Hypothalamus (tissue), 51 donors: ENCODE data around the gene LHCGR.
"Not testable (repeated sequence)": the region's sequence is repeated elsewhere in the genome, so short reads cannot be mapped to it uniquely, and the experiment has no call there.

Experiments used
- DNase-seq, 51 donors: peaks; one replicate each; lab custom pipeline; 2025; lab: John Stamatoyannopoulos, UW

Gene LHCGR

DNA sequence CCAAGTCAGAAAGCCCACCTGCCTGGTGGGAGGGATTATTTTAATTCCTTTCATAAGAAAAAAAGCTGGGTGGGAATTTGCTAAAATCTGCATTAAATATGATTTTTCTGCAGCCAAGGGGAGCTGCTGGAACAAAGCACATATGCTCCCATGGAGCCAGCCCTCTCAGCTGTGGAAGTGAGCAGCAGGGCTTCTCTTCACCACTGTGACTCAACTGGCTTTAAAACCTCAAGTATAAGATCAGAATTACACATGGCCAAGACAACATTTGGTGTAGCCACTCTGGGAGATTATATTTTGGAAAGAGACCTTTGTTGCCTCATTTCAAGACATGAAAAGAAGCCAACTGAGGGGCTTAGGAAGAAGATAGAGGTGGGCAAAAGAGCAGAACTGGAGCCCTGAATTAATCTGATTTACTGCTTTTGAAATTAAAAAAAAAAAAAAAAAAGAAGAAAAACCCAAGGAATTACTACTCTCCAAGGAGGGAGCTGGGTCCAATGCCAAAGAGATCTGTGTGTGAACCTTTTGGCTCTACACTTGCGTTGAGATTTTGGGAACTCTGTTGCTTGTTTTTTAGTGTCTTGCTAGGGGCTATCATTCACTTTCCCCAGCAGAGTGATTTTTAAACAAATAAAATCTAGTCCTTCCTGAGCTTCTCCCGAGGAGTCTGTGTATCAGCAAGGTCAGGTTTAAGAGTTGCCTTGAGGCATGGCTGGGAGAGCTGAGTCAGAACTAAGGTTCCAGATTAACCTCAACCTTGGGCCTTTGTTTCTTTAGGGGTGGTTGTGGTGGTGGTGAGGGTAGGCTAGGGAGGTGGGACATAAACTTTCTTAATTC, 6.0 kb downstream of the LHCGR start:
- DNase-seq: no peak

DNA sequence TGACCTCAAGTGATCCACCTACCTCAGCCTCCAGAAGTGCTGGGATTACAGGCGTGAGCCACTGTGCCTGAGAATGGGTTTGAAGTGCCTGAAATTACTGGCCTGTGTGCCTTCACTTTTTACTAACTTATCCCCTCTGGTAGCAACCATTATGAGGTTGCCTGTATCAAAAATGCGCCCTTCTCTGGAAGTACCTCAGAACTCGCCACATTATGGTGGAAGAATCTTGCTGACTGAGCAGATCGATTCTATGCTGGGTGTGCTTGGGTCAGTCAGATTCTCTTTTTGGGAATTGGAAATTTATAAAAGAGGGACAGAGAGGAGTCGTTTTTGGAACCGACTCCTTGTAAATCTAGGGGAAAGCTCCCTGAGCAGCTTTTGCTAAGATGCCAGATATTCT, 8.2 kb downstream of the LHCGR start:
- DNase-seq: no peak

DNA sequence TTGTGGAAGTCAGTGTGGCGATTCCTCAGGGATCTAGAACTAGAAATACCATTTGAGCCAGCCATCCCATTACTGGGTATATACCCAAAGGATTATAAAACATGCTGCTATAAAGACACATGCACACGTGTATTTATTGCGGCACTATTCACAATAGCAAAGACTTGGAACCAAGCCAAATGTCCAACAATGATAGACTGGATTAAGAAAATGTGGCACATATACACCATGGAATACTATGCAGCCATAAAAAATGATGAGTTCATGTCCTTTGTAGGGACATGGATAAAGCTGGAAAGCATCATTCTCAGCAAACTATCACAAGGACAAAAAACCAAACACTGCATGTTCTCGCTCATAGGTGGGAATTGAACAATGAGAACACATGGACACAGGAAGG, 16.3 kb downstream of the LHCGR start:
- DNase-seq: not testable (repeated sequence)

DNA sequence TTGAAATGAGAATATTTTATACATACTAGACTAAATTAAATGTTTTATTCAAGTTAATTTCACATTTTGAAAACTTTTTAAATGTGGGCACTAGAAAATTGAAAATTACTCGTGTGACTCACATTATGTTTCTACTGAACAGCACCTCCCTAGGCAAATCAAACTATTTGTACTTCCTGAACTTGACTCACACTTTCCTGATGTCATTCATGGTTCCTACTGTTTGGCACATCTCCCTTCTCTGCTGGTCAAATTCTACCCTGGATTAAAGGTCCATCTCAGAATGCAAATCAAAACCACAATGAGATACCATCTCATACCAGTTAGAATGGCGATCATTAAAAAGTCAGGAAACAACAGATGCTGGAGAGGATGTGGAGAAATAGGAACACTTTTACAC, 16.7 kb downstream of the LHCGR start:
- DNase-seq: no peak

DNA sequence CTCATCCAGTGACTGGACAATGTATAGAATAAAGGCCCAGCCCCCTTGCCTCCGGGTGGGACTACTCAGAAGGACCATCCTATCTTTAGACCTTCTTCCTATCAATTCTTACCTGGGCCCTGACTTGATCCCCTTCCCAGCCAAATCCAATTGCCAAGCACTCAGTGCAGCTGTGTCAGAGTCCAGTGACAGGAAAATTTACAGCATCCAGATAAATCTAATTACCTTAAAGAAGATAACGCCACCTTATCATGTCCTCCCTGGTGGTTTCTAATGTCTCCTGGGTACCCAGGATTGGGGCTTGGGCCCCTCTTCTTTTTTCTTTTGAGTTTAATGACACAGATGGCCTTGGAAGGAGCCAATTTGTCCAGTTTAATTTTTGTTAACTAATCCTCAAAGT, 19.3 kb downstream of the LHCGR start:
- DNase-seq: no peak

DNA sequence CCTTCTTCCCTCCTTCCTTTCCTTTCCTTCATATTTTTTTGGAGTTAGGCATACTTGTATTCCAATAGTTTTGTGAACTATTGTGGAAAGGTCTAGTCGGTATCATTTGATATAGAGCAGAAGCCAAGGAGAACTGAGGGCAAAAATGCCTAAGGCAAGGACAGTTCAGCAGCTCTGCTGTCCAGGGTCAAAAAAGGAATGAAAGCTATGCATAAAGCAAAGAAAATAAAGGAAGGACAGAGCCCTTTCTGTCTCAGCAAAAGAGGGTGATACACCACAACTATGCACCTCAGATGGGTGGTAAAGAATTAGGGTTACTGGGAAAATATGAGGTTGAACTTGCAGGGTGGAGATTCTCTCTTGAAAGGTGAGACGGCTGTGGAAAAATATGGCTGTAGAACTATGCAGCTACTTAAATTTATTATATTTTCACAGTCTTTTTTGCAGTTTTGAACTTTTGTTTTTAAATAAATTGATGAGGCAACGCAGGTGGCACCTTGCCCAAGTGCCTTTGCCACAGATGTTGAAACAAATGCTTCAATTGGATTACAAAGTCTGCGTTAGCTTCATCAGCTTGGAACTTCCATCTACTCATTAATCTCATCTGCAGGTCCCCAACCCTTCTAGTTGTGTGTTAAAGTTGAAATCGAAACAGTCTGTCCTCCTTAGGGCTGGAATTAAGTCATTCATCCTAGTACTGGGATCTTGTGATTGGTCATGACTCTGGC, 20.8 kb downstream of the LHCGR start:
- no peak for DNase-seq

DNA sequence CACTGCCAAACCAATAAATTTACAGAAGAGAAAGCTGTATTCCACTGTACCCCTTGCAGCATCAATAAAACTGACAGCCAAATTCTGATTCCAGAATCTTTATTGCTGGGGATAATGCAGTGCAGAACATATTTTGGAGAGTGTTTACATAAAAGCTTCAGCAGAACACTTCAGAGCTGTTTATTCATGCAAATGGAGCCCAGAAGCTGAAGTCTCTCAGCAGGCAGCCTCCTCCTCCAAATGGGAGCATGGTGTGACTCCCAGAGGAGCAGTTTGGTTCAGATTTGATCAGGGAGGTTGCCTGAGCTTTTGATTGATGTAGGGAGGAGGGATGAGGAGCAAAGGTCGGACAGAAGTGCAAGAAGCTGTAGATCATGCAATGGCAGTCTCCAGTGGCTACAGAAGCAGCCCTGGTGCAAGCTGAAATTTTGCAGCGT, 22.4 kb downstream of the LHCGR start:
- no peak for DNase-seq

DNA sequence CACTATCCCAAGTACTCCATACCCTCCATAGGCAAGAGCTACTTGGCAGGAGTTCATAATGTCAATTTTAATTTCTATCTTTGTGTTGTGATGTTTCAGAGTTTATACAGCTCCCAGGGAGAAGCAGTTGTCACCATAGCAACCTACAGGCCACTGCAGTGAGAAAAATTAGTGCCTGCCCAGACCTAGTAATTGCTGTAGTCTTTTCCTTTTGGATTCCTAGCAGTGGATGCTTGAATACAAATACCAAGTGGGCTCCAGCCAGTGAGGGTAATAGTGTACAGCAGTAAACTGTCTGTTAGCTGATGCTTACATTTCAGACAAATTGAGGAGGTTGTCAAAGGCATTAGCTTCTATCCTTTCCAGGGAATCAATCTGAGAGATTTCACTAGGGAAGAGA, 26.7 kb downstream of the LHCGR start:
- DNase-seq: peak in 4 of 51 donors; percentile 8 to 21 (median 8)

DNA sequence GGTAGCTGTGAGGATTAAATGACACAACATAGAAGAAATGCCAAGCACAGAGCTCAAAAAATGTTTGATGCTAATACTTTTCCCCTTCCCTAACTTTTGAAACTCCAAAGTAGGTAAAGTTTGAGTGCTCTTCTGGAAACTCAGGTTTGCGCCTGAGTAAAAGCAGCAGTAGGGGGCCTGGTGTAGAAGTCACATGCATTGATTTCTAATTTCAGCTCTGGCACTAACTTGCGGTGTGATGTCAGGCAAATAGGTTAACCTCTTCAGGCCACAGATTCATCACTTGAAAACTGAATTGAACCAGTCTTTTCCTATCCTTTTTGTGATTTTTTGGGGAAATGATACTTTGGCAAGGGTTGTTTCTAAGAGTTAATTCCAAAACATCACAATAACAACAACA, 27.2 kb downstream of the LHCGR start:
- no peak for DNase-seq

DNA sequence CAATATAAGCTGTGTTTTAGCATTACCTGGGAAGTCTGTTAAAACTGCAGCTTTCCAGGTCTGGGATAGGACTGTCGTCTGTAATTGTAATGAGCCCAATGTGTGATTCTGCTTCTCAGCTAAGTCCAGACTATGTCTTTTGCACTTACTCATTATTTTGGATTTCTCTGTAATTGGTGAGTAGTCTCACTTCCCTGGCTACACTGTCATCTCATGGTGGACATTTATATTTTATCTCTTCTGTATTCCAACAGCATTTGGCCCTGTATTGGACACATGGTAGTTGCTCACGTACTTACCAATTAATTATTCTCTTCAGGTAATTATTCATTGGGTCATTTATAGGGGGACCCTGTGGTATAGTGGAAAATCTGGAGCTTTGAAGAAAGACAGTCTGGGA, 28.0 kb downstream of the LHCGR start:
- DNase-seq: peak in 1 of 51 donors; percentile 9

DNA sequence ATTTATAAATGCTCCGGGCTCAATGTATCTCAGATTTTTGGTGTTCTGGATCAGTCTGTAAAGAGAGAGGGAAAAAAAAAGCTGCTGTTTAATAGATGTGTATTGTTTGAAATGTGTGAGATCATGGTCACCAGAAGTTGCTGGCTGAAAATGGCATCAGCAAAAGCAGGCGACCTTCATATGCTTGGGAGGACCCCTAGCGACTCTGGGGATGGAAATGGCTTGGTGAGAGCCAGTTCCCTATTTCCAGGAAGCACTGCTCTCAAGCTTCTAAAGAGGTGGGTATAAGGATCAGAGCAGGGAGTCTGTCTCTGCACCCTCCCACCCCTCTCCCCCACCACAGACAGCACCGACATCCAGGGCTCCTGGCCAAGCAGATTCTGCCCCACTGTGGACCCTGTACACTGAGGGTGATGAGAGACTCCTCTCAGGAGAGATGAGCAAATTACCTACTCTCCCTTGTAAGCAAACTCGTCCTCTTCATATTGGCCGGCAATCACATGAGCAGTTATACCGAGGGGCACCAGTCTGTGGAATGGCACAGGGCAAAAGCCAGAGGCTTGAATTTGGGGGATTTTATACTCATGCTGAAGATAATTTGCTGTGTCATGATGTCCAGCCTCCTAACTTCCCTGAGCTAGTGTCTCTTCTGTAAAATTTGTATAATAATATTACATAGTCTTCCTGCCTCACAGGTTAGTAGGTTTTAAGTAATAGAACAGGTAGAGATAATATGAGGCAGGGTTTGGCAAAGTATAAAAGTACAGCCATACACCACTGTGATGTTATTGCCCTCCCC, 29.6 kb downstream of the LHCGR start:
- peak in 27 of 51 donors; percentile 1 to 62 (median 17) for DNase-seq

DNA sequence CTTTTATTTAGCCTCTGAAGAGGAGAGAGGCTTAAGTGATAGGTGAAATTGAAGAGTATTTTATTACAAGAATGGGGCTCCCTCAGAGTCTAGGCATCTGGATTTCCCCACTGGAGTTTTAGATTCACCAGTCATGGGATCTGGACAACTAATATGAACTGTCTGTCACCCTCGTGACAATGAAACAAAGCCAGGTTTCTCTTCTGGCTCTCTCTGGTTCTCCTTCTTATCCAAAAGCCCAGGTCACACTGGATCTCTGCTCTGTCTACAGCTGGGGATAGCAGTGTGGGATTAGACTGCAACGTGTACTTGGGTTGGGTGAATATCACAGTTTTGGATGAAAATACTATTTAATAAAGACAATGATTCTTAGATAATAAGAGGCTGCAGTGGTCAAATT, 31.2 kb downstream of the LHCGR start:
- no peak for DNase-seq

DNA sequence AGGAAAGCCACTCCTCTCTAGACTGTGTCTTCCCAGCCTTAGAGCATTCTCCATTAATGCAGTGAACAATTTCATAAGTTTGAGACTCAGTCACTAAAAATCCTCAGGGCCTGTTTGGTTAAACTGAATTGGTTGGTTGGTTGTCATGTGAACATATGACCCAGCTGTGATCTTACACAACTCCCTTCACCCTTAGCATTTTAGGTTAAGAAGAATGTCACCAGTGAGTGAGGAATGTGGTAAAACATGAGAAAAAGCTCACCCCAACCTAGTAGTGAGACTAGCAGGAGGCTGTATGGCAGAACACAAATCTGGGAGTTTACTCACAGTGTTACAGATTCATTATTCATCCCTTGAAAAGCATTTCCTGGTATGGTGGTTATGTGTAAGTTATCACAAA, 32.4 kb downstream of the LHCGR start:
- no peak for DNase-seq

DNA sequence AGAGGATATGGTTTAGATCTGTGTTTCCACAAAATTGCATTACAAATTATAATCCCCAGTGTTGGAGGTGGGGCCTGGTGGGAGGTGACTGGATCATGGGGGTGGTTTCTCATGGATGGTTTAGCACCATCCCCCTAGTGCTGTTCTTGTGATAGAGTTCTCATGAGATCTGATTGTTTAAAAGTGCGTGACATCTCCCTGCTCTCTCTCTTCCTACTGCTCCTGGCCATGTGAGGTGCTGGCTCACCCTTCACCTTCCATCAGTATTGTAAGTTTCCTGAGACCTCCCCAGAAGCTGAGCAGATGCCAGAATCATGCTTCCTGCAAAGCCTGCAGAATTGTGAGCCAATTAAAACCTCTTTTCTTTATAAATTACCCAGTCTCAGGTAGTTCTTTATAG, 33.1 kb downstream of the LHCGR start:
- DNase-seq: no peak

DNA sequence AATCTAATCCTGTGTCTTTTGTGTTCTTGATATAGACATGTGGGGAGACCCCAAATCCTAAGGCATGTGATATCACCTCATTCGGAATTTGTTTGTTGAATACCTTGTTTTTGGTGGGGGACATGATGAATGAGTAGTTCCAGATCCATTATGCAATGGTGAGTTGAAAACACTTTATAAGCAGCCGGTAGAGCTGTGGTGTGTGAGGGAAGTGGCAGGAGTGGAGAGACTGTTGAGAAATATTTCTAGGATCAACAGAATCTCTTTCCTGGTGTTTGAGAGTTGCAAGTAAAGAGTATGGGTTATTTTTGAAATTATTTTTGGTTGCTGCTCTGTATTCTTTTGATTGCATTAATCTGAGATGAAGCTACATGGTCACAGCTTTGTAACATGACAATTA, 34.4 kb downstream of the LHCGR start:
- DNase-seq: no peak

DNA sequence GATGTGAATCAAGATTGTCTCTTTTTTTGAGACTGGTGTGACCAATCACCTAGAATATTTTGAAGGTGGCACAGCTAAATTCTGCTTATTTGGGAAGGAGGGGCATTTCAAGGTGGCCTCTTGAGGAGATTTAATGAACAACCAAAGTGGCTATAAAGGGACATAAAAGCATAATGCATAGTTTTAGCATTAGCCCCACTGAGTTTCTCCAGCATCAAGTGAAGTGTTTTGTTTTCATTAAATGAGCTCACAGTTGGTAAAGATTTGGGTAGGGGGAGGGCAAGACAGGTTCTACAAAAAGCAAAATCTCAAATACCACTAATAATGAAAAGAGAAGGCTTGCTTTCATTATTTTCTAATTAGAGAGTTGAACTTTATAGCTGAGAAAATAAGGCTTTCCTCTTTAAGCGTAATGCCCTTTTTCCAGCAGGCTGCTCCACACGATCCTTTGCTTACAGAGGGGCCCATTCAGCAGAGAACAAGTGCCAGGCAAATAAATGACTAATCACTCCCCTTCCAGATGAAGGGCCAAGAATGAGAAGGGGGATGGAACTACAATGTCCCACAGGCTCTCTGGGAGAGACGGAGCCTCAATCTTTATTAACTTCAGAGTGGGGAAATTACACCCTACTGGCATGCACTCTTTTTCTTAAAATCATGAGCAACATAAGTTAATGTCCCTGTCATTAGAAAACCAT, 35.9 kb downstream of the LHCGR start:
- DNase-seq: peak in 6 of 51 donors; percentile 3 to 40 (median 13)

DNA sequence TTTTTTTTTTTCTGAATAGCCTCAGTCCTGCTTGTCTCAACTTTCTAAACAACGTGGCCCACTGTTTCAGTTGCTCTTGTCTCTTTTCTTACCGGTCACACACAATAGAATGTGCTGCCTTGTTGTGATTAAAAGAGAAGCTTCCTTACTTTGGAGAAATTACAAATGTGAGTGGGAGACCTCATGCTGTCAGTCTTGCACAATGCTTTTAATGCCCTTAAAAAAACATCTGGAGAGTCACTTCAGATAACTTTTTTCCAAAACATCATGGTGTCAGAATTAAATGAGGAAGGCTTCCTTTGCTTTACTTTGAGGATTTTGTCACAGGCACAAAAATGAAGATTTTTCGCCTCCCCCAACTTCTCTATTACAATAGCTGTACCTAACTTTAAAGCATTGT, 37.7 kb downstream of the LHCGR start:
- no peak for DNase-seq

DNA sequence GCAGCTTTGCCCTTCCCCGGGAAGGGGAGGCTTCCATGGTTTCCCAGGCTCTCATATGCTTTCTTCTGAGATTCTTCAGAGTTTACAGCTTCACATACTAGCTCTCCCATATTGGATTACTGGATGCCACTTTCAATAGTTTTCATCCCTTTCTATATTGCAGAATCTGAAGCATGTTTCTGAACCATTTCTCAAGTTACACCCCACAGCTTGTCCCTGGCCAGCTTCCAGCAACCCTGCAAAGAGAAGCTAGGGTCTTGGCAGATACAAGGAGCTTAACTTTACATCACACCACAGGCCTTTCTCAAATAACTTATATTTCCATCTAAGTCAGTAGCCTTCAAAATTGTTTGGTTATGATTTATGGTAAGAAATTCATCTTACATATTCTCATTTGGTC, 39.6 kb downstream of the LHCGR start:
- no peak for DNase-seq

DNA sequence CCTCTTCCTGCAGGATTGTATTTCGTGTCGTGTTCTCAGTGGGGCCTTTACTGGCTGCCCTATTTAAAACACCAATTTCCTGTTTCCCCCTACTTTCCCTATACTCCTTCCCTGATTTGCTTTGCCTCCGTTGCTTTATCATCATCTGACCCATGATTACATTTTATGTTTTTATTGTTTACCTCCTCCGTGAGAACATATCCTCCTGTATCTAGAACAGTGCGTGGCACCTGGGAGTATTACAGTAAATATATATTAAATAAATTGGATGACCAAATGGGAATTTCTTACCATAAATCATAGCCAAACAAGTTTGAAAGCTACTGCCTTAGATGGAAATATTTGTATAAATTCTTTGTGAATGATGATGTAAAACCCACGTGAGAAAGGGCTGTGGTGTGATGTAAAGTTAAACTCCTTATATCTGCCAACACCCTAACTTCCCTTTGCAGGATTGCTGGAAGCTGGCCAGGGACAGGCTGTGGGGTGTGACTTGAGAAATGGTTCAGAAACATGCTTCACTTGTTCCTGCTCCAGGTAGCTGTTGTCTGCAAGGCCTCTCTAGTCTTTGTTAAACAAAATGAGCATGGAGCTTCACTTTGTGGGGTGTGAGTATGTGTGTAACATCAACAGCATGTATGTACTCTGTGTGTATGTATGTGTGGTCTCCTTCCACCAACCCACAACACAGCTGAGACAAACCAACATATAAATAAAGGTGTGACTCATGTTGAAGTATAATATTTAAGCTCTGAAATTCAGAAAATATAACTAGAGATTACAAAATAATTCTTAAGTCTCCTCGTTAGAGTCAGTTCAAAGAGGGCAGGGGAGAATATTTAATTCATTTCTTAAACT, 40.3 kb downstream of the LHCGR start:
- DNase-seq: no peak

DNA sequence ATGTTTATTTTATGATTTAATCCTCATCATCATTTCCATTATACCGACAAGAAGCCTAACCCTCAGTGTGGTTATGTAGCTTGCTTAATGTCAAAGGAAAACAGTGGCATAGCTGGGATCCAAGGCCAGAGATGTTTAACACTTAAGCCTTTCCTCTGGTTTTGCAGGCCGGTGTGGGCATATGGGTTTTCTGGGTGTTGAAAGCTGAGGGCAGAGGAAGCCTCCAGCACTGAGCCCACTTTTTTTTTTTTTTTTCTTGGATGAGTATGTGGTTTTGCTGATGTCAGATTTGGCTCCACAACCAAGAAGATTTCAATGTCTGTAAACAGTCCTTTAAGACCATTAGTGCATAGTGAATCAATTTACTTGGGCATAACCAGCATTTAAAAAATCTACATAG, 41.3 kb downstream of the LHCGR start:
- no peak for DNase-seq
